H1 (cell line): Measurements from ENCODE around the gene LANCL3. TPM values are rescaled to one million over a fixed set of nuclear protein-coding genes. Genes with fewer than 3 reads are reported as not detected.
"Not testable (repeated sequence)": the region's sequence is repeated elsewhere in the genome, so short reads cannot be mapped to it uniquely, and the experiment has no call there.

ENCODE experiments used
- CTCF ChIA-PET: fragments of 300-600 bp; sonication (Branson Sonifier 250); formaldehyde crosslinking; loops from one replicate; lab custom pipeline; 2021; ENCODE audit not compliant: partially characterized antibody; lab: Charles Lee
- POLR2A ChIA-PET: fragments of 300-600 bp; sonication (Branson Sonifier 250); formaldehyde crosslinking; loops from one replicate; lab custom pipeline; 2021; ENCODE audit warnings: inconsistent platforms; ENCODE audit not compliant: partially characterized antibody; lab: Charles Lee
- DNase-seq, 2 experiments: peaks; one replicate each; pipeline versions ENCODE4 v3.0.0 to v3.0.0-alpha.2; 2010 to 2022; ENCODE audit warnings: low spot score in 2 of 2, low read depth in 1 of 2, mixed read lengths in 1 of 2
- FAIRE-seq: peaks from 2 replicates; lab custom pipeline; 2011; peaks lifted over from hg19 to GRCh38; lab: Jason Lieb, UNC
- H2AFZ ChIP-seq: 2 replicates; pipeline ENCODE4 v1.8.1; 2012; ENCODE audit warnings: low read length, inconsistent platforms
- H2AK5ac ChIP-seq: 2 replicates; pipeline ENCODE4 v1.6.1; 2013; ENCODE audit warnings: low read depth, low read length
- H2BK120ac ChIP-seq: replicated peaks from 2 replicates; pipeline ENCODE3; 2013; ENCODE audit warnings: low read depth, low read length, inconsistent platforms
- H2BK12ac ChIP-seq: 2 replicates; pipeline ENCODE4 v1.6.1; 2013; ENCODE audit warnings: low read depth, low read length
- H2BK15ac ChIP-seq: 2 replicates; pipeline ENCODE4 v1.6.1; 2013; ENCODE audit warnings: low read length
- H2BK20ac ChIP-seq: 2 replicates; pipeline ENCODE4 v1.6.1; 2013; ENCODE audit warnings: low read length
- H2BK5ac ChIP-seq: 2 replicates; pipeline ENCODE4 v1.6.1; 2013; ENCODE audit warnings: low read depth, low read length
- H3K14ac ChIP-seq: 2 replicates; pipeline ENCODE4 v1.6.1; 2013; ENCODE audit warnings: inconsistent platforms; ENCODE audit not compliant: insufficient read length
- H3K18ac ChIP-seq: 2 replicates; pipeline ENCODE4 v1.6.1; 2013; ENCODE audit warnings: low read length; ENCODE audit errors: extremely low read depth
- H3K23ac ChIP-seq: 2 replicates; pipeline ENCODE4 v1.6.1; 2013; ENCODE audit warnings: inconsistent platforms; ENCODE audit not compliant: insufficient read length
- H3K23me2 ChIP-seq: 2 replicates; pipeline ENCODE4 v1.6.1; 2013; ENCODE audit warnings: low read depth, low read length
- H3K27ac ChIP-seq: 2 replicates; pipeline ENCODE4 v1.6.1; 2011; ENCODE audit warnings: low read depth, low read length, inconsistent platforms
- H3K27me3 ChIP-seq, 4 experiments: replicated peaks in 1 of 4; 1 replicate in 1 of 4; 2 replicates in 3 of 4; pipeline versions ENCODE4 v1.6.1 to v1.8.1; 2011 to 2013; ENCODE audit warnings: low read length in 3 of 4, mild to moderate bottlenecking in 3 of 4, inconsistent platforms in 2 of 4, mixed read lengths in 2 of 4, moderate library complexity in 1 of 4; ENCODE audit not compliant: control insufficient read depth in 3 of 4, insufficient read depth in 3 of 4; ENCODE audit errors: extremely low read depth in 1 of 4
- H3K36me3 ChIP-seq, 4 experiments: 2 replicates each; pipeline versions ENCODE4 v1.6.1 to v1.8.1; 2011 to 2013; ENCODE audit warnings: mild to moderate bottlenecking in 4 of 4, low read length in 3 of 4, moderate library complexity in 2 of 4, control low read depth in 1 of 4, inconsistent platforms in 1 of 4; ENCODE audit not compliant: insufficient read depth in 4 of 4, control insufficient read depth in 2 of 4
- H3K4ac ChIP-seq: replicated peaks from 2 replicates; pipeline ENCODE3; 2013; ENCODE audit warnings: low read length, low read depth, mixed read lengths, inconsistent platforms; ENCODE audit not compliant: insufficient read length
- H3K4me1 ChIP-seq, 4 experiments: replicated peaks in 1 of 4; 1 replicate in 1 of 4; 2 replicates in 3 of 4; pipeline versions ENCODE4 v1.6.1 to v1.8.1; 2011 to 2013; ENCODE audit warnings: low read length in 3 of 4, inconsistent platforms in 2 of 4, mixed read lengths in 1 of 4; ENCODE audit not compliant: insufficient read depth in 4 of 4, control insufficient read depth in 3 of 4
- H3K4me2 ChIP-seq, 2 experiments: 2 replicates each; pipeline versions ENCODE4 v1.6.1 to v1.8.1; 2011 to 2013; ENCODE audit warnings: low read depth in 2 of 2, low read length in 2 of 2, control low read depth in 1 of 2, inconsistent platforms in 1 of 2, mild to moderate bottlenecking in 1 of 2; ENCODE audit not compliant: insufficient read depth in 1 of 2
- H3K4me3 ChIP-seq, 4 experiments: fragments of 200-600, 300-600 bp in 1 of 4; sonication (generic), shearing (Covaris generic), sonication (Bioruptor Twin) in 1 of 4; 2 replicates each; pipeline versions ENCODE4 v1.5.1 to v1.8.1; 2011 to 2016; ENCODE audit warnings: low read length in 4 of 4, low read depth in 3 of 4, control low read depth in 2 of 4, inconsistent platforms in 2 of 4, mild to moderate bottlenecking in 2 of 4, mixed read lengths in 1 of 4, moderate library complexity in 1 of 4; ENCODE audit not compliant: insufficient read depth in 2 of 4; ENCODE audit errors: extremely low read depth in 1 of 4
- H3K56ac ChIP-seq: replicated peaks from 2 replicates; pipeline ENCODE3; 2013; ENCODE audit warnings: low read depth, mild to moderate bottlenecking, mixed read lengths, low read length, inconsistent platforms; ENCODE audit not compliant: insufficient read length
- H3K79me1 ChIP-seq: 2 replicates; pipeline ENCODE4 v1.6.1; 2013; ENCODE audit warnings: low read depth, low read length, control low read depth
- H3K79me2 ChIP-seq, 2 experiments: 2 replicates each; pipeline versions ENCODE4 v1.6.1 to v1.8.1; 2012 to 2013; ENCODE audit warnings: low read length in 2 of 2, mild to moderate bottlenecking in 2 of 2, inconsistent platforms in 1 of 2; ENCODE audit not compliant: insufficient read depth in 2 of 2, control insufficient read depth in 1 of 2
- H3K9ac ChIP-seq, 4 experiments: replicated peaks in 1 of 4; 1 replicate in 1 of 4; 2 replicates in 3 of 4; pipeline versions ENCODE4 v1.6.1 to v1.8.1; 2011 to 2013; ENCODE audit warnings: low read depth in 3 of 4, low read length in 3 of 4, control low read depth in 2 of 4, mild to moderate bottlenecking in 2 of 4, moderate library complexity in 2 of 4, inconsistent platforms in 1 of 4; ENCODE audit errors: extremely low read depth in 1 of 4
- H3K9me3 ChIP-seq, 2 experiments: 2 replicates each; pipeline versions ENCODE4 v1.6.1 to v1.8.1; 2012 to 2013; ENCODE audit warnings: mild to moderate bottlenecking in 2 of 2, moderate library complexity in 2 of 2, control low read depth in 1 of 2, inconsistent platforms in 1 of 2, low read depth in 1 of 2, low read length in 1 of 2, mixed read lengths in 1 of 2; ENCODE audit not compliant: insufficient read depth in 2 of 2
- H4K20me1 ChIP-seq, 2 experiments: replicated peaks in 1 of 2; 2 replicates each; pipeline versions ENCODE3 to v1.8.1; 2011 to 2013; ENCODE audit warnings: inconsistent platforms in 2 of 2, low read length in 2 of 2, mild to moderate bottlenecking in 1 of 2; ENCODE audit not compliant: insufficient read depth in 2 of 2, control insufficient read depth in 1 of 2
- H4K5ac ChIP-seq: 2 replicates; pipeline ENCODE4 v1.6.1; 2013; ENCODE audit warnings: low read length, low read depth, mixed read lengths, inconsistent platforms; ENCODE audit not compliant: insufficient read length
- H4K8ac ChIP-seq: 2 replicates; pipeline ENCODE4 v1.8.0; 2013; ENCODE audit warnings: mild to moderate bottlenecking, moderate library complexity, low read length, inconsistent platforms; ENCODE audit not compliant: insufficient read depth; ENCODE audit errors: extremely low read depth
- H4K91ac ChIP-seq: replicated peaks from 2 replicates; pipeline ENCODE3; 2013; ENCODE audit warnings: low read length, mixed read lengths, inconsistent platforms; ENCODE audit not compliant: insufficient read length
- WGBS, 2 experiments: shearing (Covaris generic) in 1 of 2; methylation state at CpG; one replicate each; pipeline versions ENCODE4 v1.1.6 to v1.1.7; 2013 to 2015; ENCODE audit warnings: low lambda C conversion rate in 2 of 2, mixed read lengths in 2 of 2, inconsistent platforms in 1 of 2, low coverage in 1 of 2, missing lambda C conversion rate in 1 of 2; ENCODE audit not compliant: insufficient replicate concordance in 2 of 2, insufficient coverage in 1 of 2, insufficient read length in 1 of 2; ENCODE audit errors: extremely low coverage in 1 of 2, missing lambda C conversion rate in 1 of 2; 5-methylcytosine and 5-hydroxymethylcytosine counted together
- polyA plus RNA-seq, 7 experiments: library from polyadenylated mRNA; depleted of rRNA in 3 of 7; stranded (reverse) in 5 of 7; unstranded in 2 of 7; fragments of >200 nt in 5 of 7; fragments of 200-250 nt in 2 of 7; gene quantifications; 1 replicate in 5 of 7; 2 replicates in 1 of 7; 4 replicates in 1 of 7; pipeline versions ENCODE4 v1.2.1 to v1.2.3, GENCODE V29; 2011 to 2013; ENCODE audit warnings: missing spikeins in 2 of 7, mixed read lengths in 2 of 7
- total RNA-seq: library from RNA; stranded (reverse); fragmentation: NEBNext Ultra II Directional; extraction: Animal tissue kit (Norgen Biotek cat#: 25700); gene quantifications from 2 replicates; pipeline ENCODE4 v1.2.1, GENCODE V29; 2021

LANCL3 gene
- total and polyA plus RNA-seq, 2 of the 8 experiments (the other 6 are each of a cell fraction or from before 2014, with no cell fraction given) = 0.11 to 0.37 TPM

- H2AFZ ChIP-seq, H3K4me1 ChIP-seq, H3K36me3 ChIP-seq, H2BK15ac ChIP-seq, H3K4me2 ChIP-seq, H4K20me1 ChIP-seq, H2BK120ac ChIP-seq, H2BK20ac ChIP-seq, H3K79me1 ChIP-seq, H2BK12ac ChIP-seq, H3K4me3 ChIP-seq, H4K8ac ChIP-seq, H4K5ac ChIP-seq, H3K27me3 ChIP-seq, H3K18ac ChIP-seq, H3K14ac ChIP-seq, H3K9ac ChIP-seq, H2AK5ac ChIP-seq, H2BK5ac ChIP-seq, CTCF ChIA-PET, H4K91ac ChIP-seq, H3K23ac ChIP-seq, H3K27ac ChIP-seq, H3K79me2 ChIP-seq, H3K23me2 ChIP-seq, H3K4ac ChIP-seq, H3K9me3 ChIP-seq, DNase-seq, H3K56ac ChIP-seq, FAIRE-seq: not testable (repeated sequence)
- WGBS, 2 experiments = 100% methylated on average over 2 of the region's 2 CpGs; no CpG with 5 or more reads in 1 of the 2 experiments
- POLR2A ChIA-PET = interaction anchor here (0.6 kb wide), 1 partner anchor 625 kb away, joined by 3 read pairs; no protein-coding TSS in a partner anchor
Measured at GRCh38 chrX:37565254-37565653, 6.2 kb upstream of the LANCL3 start.

- H4K5ac ChIP-seq, H3K23me2 ChIP-seq, H3K23ac ChIP-seq, H3K18ac ChIP-seq, H3K4me3 ChIP-seq, H3K4me1 ChIP-seq, H2BK15ac ChIP-seq, H3K9me3 ChIP-seq, H2BK12ac ChIP-seq, CTCF ChIA-PET, H3K27ac ChIP-seq, H4K20me1 ChIP-seq, H2BK20ac ChIP-seq, H3K9ac ChIP-seq, H2BK5ac ChIP-seq, H3K4me2 ChIP-seq, H4K8ac ChIP-seq, H2BK120ac ChIP-seq, H3K56ac ChIP-seq, H3K14ac ChIP-seq, H3K27me3 ChIP-seq, FAIRE-seq, H2AFZ ChIP-seq, H2AK5ac ChIP-seq, POLR2A ChIA-PET, H4K91ac ChIP-seq, H3K4ac ChIP-seq, H3K79me1 ChIP-seq, H3K79me2 ChIP-seq, H3K36me3 ChIP-seq, DNase-seq: not testable (repeated sequence)
- WGBS, 2 experiments = no CpG with 5 or more reads among the region's 1 CpG
Measured at GRCh38 chrX:37570349-37570748, 1.1 kb upstream of the LANCL3 start.
